ENCODE data around the gene ATG2A. TPM values are rescaled to one million over a fixed set of nuclear protein-coding genes. Genes with fewer than 3 reads are reported as not detected.

ATG2A gene
- total and polyA plus RNA-seq, 9 donors: 7.5 to 16.0 (median 12.2) TPM

GRCh38 chr11:64872790-64873488 is 44.1 kb downstream of the ATG2A start:
- H3K36me3 ChIP-seq (ENCODE audit: control insufficient read depth, insufficient read depth, low read length): peaks cover 58% of the 10 kb centered on the region
- 86% methylated on average over 5 of the region's 8 CpGs for WGBS (ENCODE audit: insufficient coverage)

GRCh38 chr11:64871492-64871891 is 45.5 kb downstream of the ATG2A start:
- no peaks in the 10 kb centered on the region for H3K9me3 ChIP-seq (replicated peaks; ENCODE audit: control insufficient read depth, low read depth, low read length)
- no CpG with 5 or more reads among the region's 3 CpGs for WGBS (ENCODE audit: insufficient coverage)
- no peak for DNase-seq
- H3K27ac ChIP-seq (ENCODE audit: low read length): peak overlapping the region; percentile 94
- H3K36me3 ChIP-seq (ENCODE audit: control insufficient read depth, insufficient read depth, low read length): peaks cover 65% of the 10 kb centered on the region
- H3K4me1 ChIP-seq (ENCODE audit: control insufficient read depth, insufficient read depth, low read length): peaks cover 89% of the 10 kb centered on the region
- H3K4me3 ChIP-seq (ENCODE audit: low read length): no peak overlapping the region
- no peaks in the 10 kb centered on the region for H3K27me3 ChIP-seq (ENCODE audit: control insufficient read depth, insufficient read depth, low read length)

More at GRCh38 chr11:64872790-64873488, 44.1 kb downstream of the ATG2A start:
- no peak overlapping the region for H3K4me3 ChIP-seq (ENCODE audit: low read length)
- H3K9me3 ChIP-seq (replicated peaks; ENCODE audit: control insufficient read depth, low read depth, low read length): no peaks in the 10 kb centered on the region
- H3K27me3 ChIP-seq (ENCODE audit: control insufficient read depth, insufficient read depth, low read length): no peaks in the 10 kb centered on the region
- H3K27ac ChIP-seq (ENCODE audit: low read length): peak overlapping the region; percentile 29
- no peak for DNase-seq
- peaks cover 88% of the 10 kb centered on the region for H3K4me1 ChIP-seq (ENCODE audit: control insufficient read depth, insufficient read depth, low read length)

GRCh38 chr11:64870893-64871466 is 46.0 kb downstream of the ATG2A start:
- Histone ChIP-seq H3K27ac (ENCODE audit: low read length) (peak overlapping the region; percentile 94), H3K9me3 (replicated peaks; ENCODE audit: control insufficient read depth, low read depth, low read length) (no peaks in the 10 kb centered on the region), H3K27me3 (ENCODE audit: control insufficient read depth, insufficient read depth, low read length) (no peaks in the 10 kb centered on the region), H3K4me3 (ENCODE audit: low read length) (peak overlapping the region; percentile 10), H3K36me3 (ENCODE audit: control insufficient read depth, insufficient read depth, low read length) (peaks cover 65% of the 10 kb centered on the region), H3K4me1 (ENCODE audit: control insufficient read depth, insufficient read depth, low read length) (peaks cover 89% of the 10 kb centered on the region)
- DNase-seq: no peak
- WGBS (ENCODE audit: insufficient coverage): 43% methylated on average over 17 of the region's 20 CpGs

- peak; percentile 79 for DNase-seq
- Histone ChIP-seq H3K4me1 (ENCODE audit: control insufficient read depth, insufficient read depth, low read length) (peaks cover 87% of the 10 kb centered on the region), H3K27me3 (ENCODE audit: control insufficient read depth, insufficient read depth, low read length) (no peaks in the 10 kb centered on the region), H3K36me3 (ENCODE audit: control insufficient read depth, insufficient read depth, low read length) (peaks cover 65% of the 10 kb centered on the region), H3K27ac (ENCODE audit: low read length) (peak overlapping the region; percentile 94), H3K4me3 (ENCODE audit: low read length) (peak overlapping the region; percentile 10), H3K9me3 (replicated peaks; ENCODE audit: control insufficient read depth, low read depth, low read length) (no peaks in the 10 kb centered on the region)
- WGBS (ENCODE audit: insufficient coverage): 39% methylated on average over 19 of the region's 19 CpGs
Measured at GRCh38 chr11:64870176-64870892, 46.7 kb downstream of the ATG2A start.

GRCh38 chr11:64869571-64870175 is 47.3 kb downstream of the ATG2A start:
- no peak overlapping the region for H3K4me3 ChIP-seq (ENCODE audit: low read length)
- H3K36me3 ChIP-seq (ENCODE audit: control insufficient read depth, insufficient read depth, low read length): peaks cover 63% of the 10 kb centered on the region
- H3K27ac ChIP-seq (ENCODE audit: low read length): peak overlapping the region; percentile 94
- DNase-seq: no peak
- 53% methylated on average over 8 of the region's 9 CpGs for WGBS (ENCODE audit: insufficient coverage)
- no peaks in the 10 kb centered on the region for H3K9me3 ChIP-seq (replicated peaks; ENCODE audit: control insufficient read depth, low read depth, low read length)
- no peaks in the 10 kb centered on the region for H3K27me3 ChIP-seq (ENCODE audit: control insufficient read depth, insufficient read depth, low read length)
- H3K4me1 ChIP-seq (ENCODE audit: control insufficient read depth, insufficient read depth, low read length): peaks cover 87% of the 10 kb centered on the region

GRCh38 chr11:64868904-64869570 is 48.0 kb downstream of the ATG2A start:
- DNase-seq: peak; percentile 81
- Histone ChIP-seq H3K4me3 (ENCODE audit: low read length) (no peak overlapping the region), H3K27me3 (ENCODE audit: control insufficient read depth, insufficient read depth, low read length) (no peaks in the 10 kb centered on the region), H3K9me3 (replicated peaks; ENCODE audit: control insufficient read depth, low read depth, low read length) (no peaks in the 10 kb centered on the region), H3K4me1 (ENCODE audit: control insufficient read depth, insufficient read depth, low read length) (peaks cover 87% of the 10 kb centered on the region), H3K36me3 (ENCODE audit: control insufficient read depth, insufficient read depth, low read length) (peaks cover 59% of the 10 kb centered on the region), H3K27ac (ENCODE audit: low read length) (peak overlapping the region; percentile 94)
- WGBS (ENCODE audit: insufficient coverage): 53% methylated on average over 19 of the region's 21 CpGs

GRCh38 chr11:64867748-64868462 is 49.1 kb downstream of the ATG2A start:
- no peak overlapping the region for H3K4me3 ChIP-seq (ENCODE audit: low read length)
- H3K36me3 ChIP-seq (ENCODE audit: control insufficient read depth, insufficient read depth, low read length): peaks cover 52% of the 10 kb centered on the region
- 71% methylated on average over 16 of the region's 28 CpGs for WGBS (ENCODE audit: insufficient coverage)
- H3K9me3 ChIP-seq (replicated peaks; ENCODE audit: control insufficient read depth, low read depth, low read length): no peaks in the 10 kb centered on the region
- H3K27me3 ChIP-seq (ENCODE audit: control insufficient read depth, insufficient read depth, low read length): no peaks in the 10 kb centered on the region
- no peak for DNase-seq
- H3K27ac ChIP-seq (ENCODE audit: low read length): peak overlapping the region; percentile 94
- H3K4me1 ChIP-seq (ENCODE audit: control insufficient read depth, insufficient read depth, low read length): peaks cover 92% of the 10 kb centered on the region

- WGBS (ENCODE audit: insufficient coverage): 100% methylated on average over 2 of the region's 4 CpGs
- H3K36me3 ChIP-seq (ENCODE audit: control insufficient read depth, insufficient read depth, low read length): peaks cover 35% of the 10 kb centered on the region
- no peak overlapping the region for H3K4me3 ChIP-seq (ENCODE audit: low read length)
- peak overlapping the region; percentile 24 for H3K27ac ChIP-seq (ENCODE audit: low read length)
- no peaks in the 10 kb centered on the region for H3K27me3 ChIP-seq (ENCODE audit: control insufficient read depth, insufficient read depth, low read length)
- DNase-seq: no peak
- H3K9me3 ChIP-seq (replicated peaks; ENCODE audit: control insufficient read depth, low read depth, low read length): no peaks in the 10 kb centered on the region
- H3K4me1 ChIP-seq (ENCODE audit: control insufficient read depth, insufficient read depth, low read length): peaks cover 91% of the 10 kb centered on the region
Measured at GRCh38 chr11:64866173-64866491, 50.9 kb downstream of the ATG2A start.

GRCh38 chr11:64865286-64866172 is 51.5 kb downstream of the ATG2A start:
- peaks cover 88% of the 10 kb centered on the region for H3K4me1 ChIP-seq (ENCODE audit: control insufficient read depth, insufficient read depth, low read length)
- WGBS (ENCODE audit: insufficient coverage): 72% methylated on average over 10 of the region's 15 CpGs
- no peak overlapping the region for H3K4me3 ChIP-seq (ENCODE audit: low read length)
- no peaks in the 10 kb centered on the region for H3K27me3 ChIP-seq (ENCODE audit: control insufficient read depth, insufficient read depth, low read length)
- no peaks in the 10 kb centered on the region for H3K9me3 ChIP-seq (replicated peaks; ENCODE audit: control insufficient read depth, low read depth, low read length)
- no peak for DNase-seq
- H3K36me3 ChIP-seq (ENCODE audit: control insufficient read depth, insufficient read depth, low read length): peaks cover 29% of the 10 kb centered on the region
- peak overlapping the region; percentile 95 for H3K27ac ChIP-seq (ENCODE audit: low read length)
